OCI-LY3 (cell line): Measurements from ENCODE around the gene USHBP1.

Source experiments
- CTCF ChIP-seq: fragments of 200-600, 300-600 bp; sonication (generic); IDR thresholded peaks from 2 replicates; pipeline ENCODE4 v1.5.1; 2014; ENCODE audit warnings: antibody characterized with exemption, low read length, low read depth
- EZH2phosphoT487 ChIP-seq: fragments of 200-600 bp; shearing (Covaris generic); IDR thresholded peaks from 2 replicates; pipeline ENCODE4 v1.6.1; 2018; ENCODE audit warnings: antibody characterized with exemption, mixed run types, low read depth

GRCh38 chr19:17296273-17296672 is 31.7 kb upstream of the USHBP1 start:
- TF ChIP-seq CTCF (no peak), EZH2phosphoT487 (no peak)
